NT2/D1 (cell line): ENCODE measurements around the gene FHOD1.
A peak's percentile ranks its signal among the peaks of the same experiment; 100 is the strongest.

ENCODE experiments used
- DNase-seq: peaks from one replicate; pipeline ENCODE4 v3.0.0-alpha.2; 2011; ENCODE audit warnings: low read depth, low spot score
- H3K27me3 ChIP-seq: 2 replicates; pipeline ENCODE4 v1.6.0; 2011; ENCODE audit warnings: mild to moderate bottlenecking; ENCODE audit not compliant: insufficient read length, insufficient read depth
- H3K36me3 ChIP-seq: 2 replicates; pipeline ENCODE4 v1.6.1; 2011; ENCODE audit warnings: mild to moderate bottlenecking, low read length, mixed read lengths; ENCODE audit not compliant: insufficient read depth, insufficient read length
- H3K4me1 ChIP-seq: 2 replicates; pipeline ENCODE4 v1.5.1; 2011; ENCODE audit not compliant: insufficient read depth, insufficient read length
- H3K4me3 ChIP-seq: 2 replicates; pipeline ENCODE4 v1.5.1; 2011; ENCODE audit warnings: low read depth; ENCODE audit not compliant: insufficient read length
- H3K9ac ChIP-seq: 2 replicates; pipeline ENCODE4 v1.6.0; 2011; ENCODE audit warnings: low read depth; ENCODE audit not compliant: insufficient read length
- H3K9me3 ChIP-seq: 2 replicates; pipeline ENCODE4 v1.5.1; 2011; ENCODE audit warnings: mild to moderate bottlenecking, low read length; ENCODE audit not compliant: insufficient read depth
- SUZ12 ChIP-seq: IDR thresholded peaks from 2 replicates; pipeline ENCODE4 v1.6.1; 2011; ENCODE audit not compliant: insufficient read length, insufficient read depth; ENCODE audit errors: extremely low read depth
- YY1 ChIP-seq: IDR thresholded peaks from 2 replicates; pipeline ENCODE4 v1.6.1; 2011; ENCODE audit not compliant: insufficient read length, insufficient read depth
- ZNF274 ChIP-seq: IDR thresholded peaks from 2 replicates; pipeline ENCODE4 v1.6.1; 2011; ENCODE audit warnings: mild to moderate bottlenecking, low read depth, low read length

Gene FHOD1

DNA sequence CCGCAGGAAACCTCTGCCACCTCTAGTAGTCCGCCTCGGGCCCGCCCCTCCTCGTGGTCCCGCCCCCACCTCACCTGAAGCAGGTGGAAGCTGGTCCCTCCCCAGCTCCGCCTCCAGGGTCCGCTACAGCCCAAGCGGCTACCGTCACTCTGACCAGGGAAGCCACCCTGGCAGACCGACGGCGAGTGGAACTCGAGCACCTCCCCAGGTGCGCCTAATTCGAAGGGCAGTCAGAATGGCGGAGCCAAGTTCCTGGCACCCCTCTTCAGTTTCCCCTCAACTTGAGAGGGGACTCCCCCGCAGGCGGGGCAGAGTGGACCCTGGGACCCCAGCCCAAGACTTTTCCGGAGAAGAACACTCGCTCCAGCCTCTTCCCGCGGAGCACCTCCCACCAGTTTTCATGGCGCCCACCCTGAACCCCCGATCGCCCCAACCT, 507 bp downstream of the FHOD1 start:
- Histone ChIP-seq H3K9ac (peak overlapping the region; percentile 90), H3K36me3 (peaks cover 2% of the 10 kb centered on the region), H3K27me3 (peaks cover 36% of the 10 kb centered on the region), H3K9me3 (no peaks in the 10 kb centered on the region), H3K4me3 (peak overlapping the region; percentile 86), H3K4me1 (peaks cover 40% of the 10 kb centered on the region)
- DNase-seq, result no peak
- TF ChIP-seq YY1 (no peak), SUZ12 (no peak), ZNF274 (no peak)

DNA sequence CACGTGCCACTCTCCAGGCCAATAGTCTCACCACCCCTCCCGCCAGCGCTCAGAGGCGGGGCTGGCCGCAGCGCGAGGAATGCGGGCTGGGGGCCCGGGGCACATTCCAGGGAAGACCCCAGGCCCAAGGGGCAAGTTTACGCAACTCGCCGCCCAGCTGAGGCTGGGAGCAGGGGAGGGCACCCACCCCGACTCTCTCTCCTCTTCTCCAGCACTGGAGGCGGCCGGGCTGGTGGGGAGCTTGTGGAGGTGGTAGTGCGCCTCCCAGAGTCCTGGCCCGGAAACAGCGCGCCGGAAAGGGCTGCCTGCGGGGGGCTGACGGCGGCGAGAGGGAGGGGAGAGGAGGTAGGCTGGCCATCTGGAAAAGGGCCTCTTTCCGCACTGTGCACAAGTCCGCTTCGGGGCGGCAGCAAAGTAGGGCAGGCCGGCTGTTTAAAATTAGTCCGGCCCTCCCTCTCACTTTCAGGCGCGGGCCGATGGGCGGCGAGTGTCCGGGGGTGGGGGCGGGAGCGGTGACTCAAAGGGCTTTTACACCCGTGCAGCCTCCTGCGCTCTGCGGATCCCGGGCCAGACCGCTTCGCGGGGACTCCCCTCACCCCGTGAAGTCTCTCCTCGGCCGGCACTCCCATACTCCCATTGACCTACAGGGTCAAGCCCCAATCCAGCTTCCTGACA, 1.1 kb downstream of the FHOD1 start:
- H3K27me3 ChIP-seq, result peaks cover 36% of the 10 kb centered on the region
- H3K36me3 ChIP-seq, result peaks cover 2% of the 10 kb centered on the region
- no peak for TF ChIP-seq ZNF274
- TF ChIP-seq YY1, result no peak
- no peak for TF ChIP-seq SUZ12
- H3K4me3 ChIP-seq, result peak overlapping the region; percentile 86
- peaks cover 43% of the 10 kb centered on the region for H3K4me1 ChIP-seq
- H3K9ac ChIP-seq, result peak overlapping the region; percentile 90
- DNase-seq, result peak; percentile 84
- H3K9me3 ChIP-seq, result no peaks in the 10 kb centered on the region

DNA sequence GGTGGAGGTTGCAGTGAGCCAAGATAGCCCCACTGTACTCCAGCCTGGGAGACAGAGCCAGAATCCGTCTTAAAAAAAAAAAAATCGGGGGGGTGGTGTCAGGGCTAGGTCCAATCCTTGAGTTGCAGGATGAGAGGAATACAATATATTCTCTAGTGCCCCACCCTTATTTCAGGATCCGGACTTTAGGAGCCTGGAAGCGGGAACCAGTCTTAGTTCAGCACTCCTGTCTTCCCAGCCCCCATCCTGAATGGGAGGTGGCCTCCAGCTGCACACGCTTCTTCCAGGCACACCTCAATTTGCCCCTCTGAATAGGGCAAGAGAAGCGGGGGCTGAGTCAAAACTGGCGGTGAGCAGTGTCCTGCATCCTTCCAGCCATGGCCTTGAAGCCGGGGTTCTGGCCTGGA, 1.6 kb downstream of the FHOD1 start:
- peaks cover 47% of the 10 kb centered on the region for H3K4me1 ChIP-seq
- peaks cover 2% of the 10 kb centered on the region for H3K36me3 ChIP-seq
- H3K27me3 ChIP-seq, result peaks cover 31% of the 10 kb centered on the region
- peak overlapping the region; percentile 90 for H3K9ac ChIP-seq
- TF ChIP-seq ZNF274 (no peak), YY1 (no peak)
- peak overlapping the region; percentile 86 for H3K4me3 ChIP-seq
- no peaks in the 10 kb centered on the region for H3K9me3 ChIP-seq
- DNase-seq, result no peak

DNA sequence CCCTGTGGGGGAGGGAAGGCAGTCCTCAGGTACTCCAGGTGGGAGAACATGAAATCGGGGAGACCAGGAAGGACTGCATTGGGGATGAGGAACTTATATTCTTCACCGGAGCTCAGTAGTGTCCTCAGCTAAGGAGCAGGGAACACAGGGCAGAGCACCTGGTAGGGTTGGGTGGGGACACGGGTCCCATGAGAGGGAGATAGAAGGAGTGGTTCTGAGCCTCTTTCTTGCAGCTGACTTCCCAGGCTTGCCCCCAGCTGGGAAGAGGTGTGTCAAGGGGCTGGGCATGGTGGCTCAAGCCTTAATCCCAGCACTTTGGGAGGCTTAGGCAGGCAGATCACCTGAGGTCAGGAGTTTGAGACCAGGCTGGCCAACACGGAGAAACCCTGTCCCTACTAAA, 2.1 kb downstream of the FHOD1 start:
- peak overlapping the region; percentile 9 for H3K4me3 ChIP-seq
- TF ChIP-seq YY1 (no peak), ZNF274 (no peak), SUZ12 (no peak)
- H3K9ac ChIP-seq, result peak overlapping the region; percentile 90
- DNase-seq, result no peak
- H3K4me1 ChIP-seq, result peaks cover 51% of the 10 kb centered on the region
- no peaks in the 10 kb centered on the region for H3K9me3 ChIP-seq
- peaks cover 27% of the 10 kb centered on the region for H3K27me3 ChIP-seq
- peaks cover 2% of the 10 kb centered on the region for H3K36me3 ChIP-seq

GRCh38 chr16:67244387-67245185, 2.7 kb downstream of the FHOD1 start:
- TF ChIP-seq SUZ12 (no peak), YY1 (no peak), ZNF274 (no peak)
- DNase-seq, result no peak
- Histone ChIP-seq H3K4me3 (no peak overlapping the region), H3K4me1 (peaks cover 46% of the 10 kb centered on the region), H3K9me3 (no peaks in the 10 kb centered on the region), H3K9ac (peak overlapping the region; percentile 90), H3K27me3 (peaks cover 21% of the 10 kb centered on the region), H3K36me3 (peaks cover 7% of the 10 kb centered on the region)

- Histone ChIP-seq H3K9ac (no peak overlapping the region), H3K4me1 (peaks cover 41% of the 10 kb centered on the region), H3K9me3 (no peaks in the 10 kb centered on the region), H3K36me3 (peaks cover 18% of the 10 kb centered on the region), H3K4me3 (no peak overlapping the region), H3K27me3 (peaks cover 10% of the 10 kb centered on the region)
- TF ChIP-seq YY1 (no peak), SUZ12 (no peak), ZNF274 (no peak)
- DNase-seq, result no peak
Observed at GRCh38 chr16:67243481-67243880, 3.8 kb downstream of the FHOD1 start.

DNA sequence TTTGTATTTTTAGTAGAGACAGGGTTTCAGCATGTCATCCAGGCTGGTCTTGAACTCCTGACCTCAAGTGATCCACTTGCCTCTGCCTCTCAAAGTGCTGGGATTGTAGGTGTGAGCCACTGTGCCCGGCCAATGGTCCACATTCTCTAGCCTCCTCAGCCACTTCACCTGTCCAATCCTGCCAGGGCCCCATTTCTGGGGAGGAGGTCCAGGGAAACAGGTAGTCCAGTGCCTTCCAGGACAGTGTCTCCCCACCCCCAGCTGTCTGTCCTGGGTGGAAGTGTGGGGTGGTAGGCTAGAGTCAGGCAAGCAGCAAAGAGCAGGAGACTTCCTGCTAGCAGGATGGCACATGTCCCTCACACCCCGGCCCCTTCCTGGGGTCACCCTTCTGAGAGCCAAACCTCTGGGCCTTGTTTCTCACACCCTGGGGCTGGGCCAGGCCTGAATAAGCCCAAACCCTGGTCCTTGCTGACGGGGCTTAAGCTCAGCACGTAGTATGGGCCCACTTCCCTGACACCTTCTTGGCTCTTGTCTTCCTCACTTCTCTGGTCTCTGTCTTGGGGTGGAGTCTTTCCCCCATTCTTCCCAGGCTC, 5.0 kb downstream of the FHOD1 start:
- no peak overlapping the region for H3K4me3 ChIP-seq
- H3K9me3 ChIP-seq, result no peaks in the 10 kb centered on the region
- no peak overlapping the region for H3K9ac ChIP-seq
- peaks cover 30% of the 10 kb centered on the region for H3K36me3 ChIP-seq
- H3K4me1 ChIP-seq, result peaks cover 37% of the 10 kb centered on the region
- TF ChIP-seq ZNF274, result no peak
- no peak for TF ChIP-seq SUZ12
- no peak for TF ChIP-seq YY1
- no peaks in the 10 kb centered on the region for H3K27me3 ChIP-seq
- DNase-seq, result no peak
